Heart left ventricle (tissue), 16 donors: ENCODE data around the gene IL32. TPM values are rescaled to one million over a fixed set of nuclear protein-coding genes. Genes with fewer than 3 reads are reported as not detected.

Source experiments
- ATAC-seq, 4 donors: fragments of 200-7000 bp; cut with Tn5 transposase; one replicate each; pipeline ENCODE4 v1.9.1; 2020 to 2022; ENCODE audit warnings: moderate library complexity in 4 of 4, mild to moderate bottlenecking in 3 of 4, moderate number of reproducible peaks in 1 of 4
- DNase-seq, 5 donors: peaks; one replicate each; pipeline ENCODE4 v3.0.0-alpha.2; 2020
- H3K27ac ChIP-seq, 12 donors: fragments of 200-600 bp; sonication (generic) in 4 of 12; one replicate each; pipeline versions ENCODE4 v1.5.0 to v1.8.0; 2016 to 2022; ENCODE audit warnings: mild to moderate bottlenecking in 2 of 12
- H3K27me3 ChIP-seq, 9 donors: fragments of 200-600 bp; sonication (generic) in 2 of 9; one replicate each; pipeline versions ENCODE4 v1.5.1 to v1.8.0; 2016 to 2022; ENCODE audit warnings: mild to moderate bottlenecking in 3 of 9
- H3K36me3 ChIP-seq, 9 donors: fragments of 200-600 bp; sonication (generic) in 2 of 9; one replicate each; pipeline versions ENCODE4 v1.5.0 to v1.8.0; 2018 to 2022; ENCODE audit warnings: mild to moderate bottlenecking in 2 of 9
- H3K4me1 ChIP-seq, 12 donors: fragments of 200-600 bp; sonication (generic) in 4 of 12; one replicate each; pipeline versions ENCODE4 v1.5.0 to v1.8.0; 2016 to 2022; ENCODE audit warnings: mild to moderate bottlenecking in 3 of 12
- H3K4me3 ChIP-seq, 12 donors: fragments of 200-600 bp; sonication (generic) in 4 of 12; one replicate each; pipeline versions ENCODE4 v1.5.0 to v1.8.0; 2017 to 2022; ENCODE audit warnings: mild to moderate bottlenecking in 9 of 12, moderate library complexity in 4 of 12
- H3K9me3 ChIP-seq, 12 donors: fragments of 200-600 bp; sonication (generic) in 4 of 12; one replicate each; pipeline versions ENCODE4 v1.5.0 to v1.8.0; 2016 to 2022; ENCODE audit warnings: mild to moderate bottlenecking in 1 of 12
- POLR2A ChIP-seq, 2 donors: fragments of 450-650 bp; IDR thresholded peaks; one replicate each; pipeline ENCODE4 v1.6.1; 2017; ENCODE audit warnings: antibody characterized with exemption in 2 of 2, mild to moderate bottlenecking in 2 of 2, moderate library complexity in 2 of 2
- WGBS, 4 donors: extraction: QIAGEN DNeasy Blood & Tissue Kit in 2 of 4; methylation state at CpG; one replicate each; pipeline versions ENCODE4 v1.1.5 to v1.1.7; 2013 to 2018; 5-methylcytosine and 5-hydroxymethylcytosine counted together
- intact Hi-C, 10 donors: fragments of 100-400 bp; cut with DNase I; formaldehyde crosslinking; loops; one replicate each; pipeline versions ENCODE4 v1.11.1 to v1.14.2; 2022
- polyA plus RNA-seq, 2 donors: library from polyadenylated mRNA; stranded (reverse); fragments of 200-250 nt; gene quantifications; one replicate each; pipeline ENCODE4 v1.2.3, GENCODE V29; 2013
- total RNA-seq, 9 donors: library from RNA; depleted of rRNA in 2 of 9; stranded (reverse); fragments of >200 nt in 2 of 9; fragmentation: NEBNext Ultra II Directional in 3 of 9; extraction: Animal tissue kit (Norgen Biotek cat#: 25700) in 3 of 9; gene quantifications; one replicate each; pipeline versions ENCODE4 v1.1.0 to v1.2.4, GENCODE V29; 2016 to 2023
- TF ChIP-seq, protein P1 (sequence below), 12 donors: fragments of 200-600 bp; sonication (generic) in 4 of 12; IDR thresholded peaks; one replicate each; pipeline versions ENCODE4 v1.5.0 to v1.8.0; 2018 to 2022; ENCODE audit warnings: antibody characterized with exemption in 12 of 12, mild to moderate bottlenecking in 5 of 12
- donor health status: ischemic (EF 13 %, LVEDD 7.1; RV severe dilation, severe dysfunction).
- donor health status: healthy with polysubstance abuse.
- donor health status: DM: no; HTN: yes; CAD: no.
- donor health status: DM: no; HTN: no; CAD: no.
- donor health status: ischemic (EF 25% LVEDD 6.9; RV normal size, moderate dysfunction).
- donor health status: ischemic (EF 25% LVEDD 5.7; RV mildly dilated, moderate dysfunction).
- donor health status: healthy.
- donor health status: DM: yes; HTN: yes; CAD: no.
- donor health status: ischemic (EF 35%, LVEDD 5.7; RV mildly dilated, moderate dysfunction).
- donor health status: nonischemic (EF 11% LVEDD 7.7; RV severe dilation, severe dysfunction).
- donor health status: DM: yes; HTN: yes; CAD: no.
- donor health status: PGD.
- donor health status: ischemic (EF 29% LVEDD 5.4; RV normal size, mild dysfunction).
- donor health status: nonischemic (EF 23%, LVEDD 6.1; RV moderate dilation, normal function).

IL32 gene
- total and polyA plus RNA-seq, 11 donors: 20.6 to 241 (median 59.2) TPM

DNA sequence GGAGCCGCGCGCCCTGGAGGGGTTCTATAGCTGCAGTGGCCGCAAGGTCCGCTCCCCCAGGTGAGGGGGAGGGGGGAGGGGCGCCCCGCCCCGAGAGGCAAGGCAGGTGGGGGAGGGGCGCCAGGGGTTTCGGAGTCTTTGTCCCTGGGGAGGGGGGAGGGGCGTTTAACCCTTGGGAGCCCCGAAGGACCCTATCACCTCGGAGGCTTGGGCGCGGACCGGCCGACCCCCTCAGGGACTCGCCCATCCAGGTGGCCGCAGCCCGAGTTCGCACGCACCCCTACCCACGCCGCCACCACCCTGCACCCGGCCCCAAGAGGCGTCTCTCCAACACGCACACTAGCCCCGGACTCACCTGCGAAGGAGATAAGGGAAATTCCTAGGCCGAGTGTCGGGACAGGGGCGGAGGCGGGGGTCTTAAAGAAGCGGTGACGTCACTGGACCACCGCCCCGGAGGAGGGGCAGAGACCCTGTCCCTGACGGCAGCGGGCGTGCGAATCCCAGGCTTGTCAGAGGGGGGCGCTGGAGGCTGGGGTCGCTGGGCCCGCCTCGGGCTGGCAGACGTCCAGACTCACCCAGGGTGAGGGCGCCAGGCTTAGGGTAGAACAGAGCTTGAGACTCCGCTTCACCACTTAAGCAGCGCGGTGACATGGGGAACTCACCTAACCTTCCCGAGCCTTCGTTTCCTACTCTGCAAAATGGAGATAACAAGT, 47.5 kb upstream of the IL32 start, which contains the start of gene CLDN6:
TSS of gene CLDN6 (minus strand) at position 390 of the 713 bp plus-strand sequence. CDS start 2,162 bp downstream, outside the sequence.
- H3K4me3 ChIP-seq: no peak within 1 kb of the TSS
- 4 to 10% (median 9%) methylated on average over 25 to 52 of the region's 52 CpGs for WGBS, 4 donors
- TF ChIP-seq POLR2A (IDR thresholded peaks at IDR 0.05): no peak
- TF ChIP-seq, protein P1, sequence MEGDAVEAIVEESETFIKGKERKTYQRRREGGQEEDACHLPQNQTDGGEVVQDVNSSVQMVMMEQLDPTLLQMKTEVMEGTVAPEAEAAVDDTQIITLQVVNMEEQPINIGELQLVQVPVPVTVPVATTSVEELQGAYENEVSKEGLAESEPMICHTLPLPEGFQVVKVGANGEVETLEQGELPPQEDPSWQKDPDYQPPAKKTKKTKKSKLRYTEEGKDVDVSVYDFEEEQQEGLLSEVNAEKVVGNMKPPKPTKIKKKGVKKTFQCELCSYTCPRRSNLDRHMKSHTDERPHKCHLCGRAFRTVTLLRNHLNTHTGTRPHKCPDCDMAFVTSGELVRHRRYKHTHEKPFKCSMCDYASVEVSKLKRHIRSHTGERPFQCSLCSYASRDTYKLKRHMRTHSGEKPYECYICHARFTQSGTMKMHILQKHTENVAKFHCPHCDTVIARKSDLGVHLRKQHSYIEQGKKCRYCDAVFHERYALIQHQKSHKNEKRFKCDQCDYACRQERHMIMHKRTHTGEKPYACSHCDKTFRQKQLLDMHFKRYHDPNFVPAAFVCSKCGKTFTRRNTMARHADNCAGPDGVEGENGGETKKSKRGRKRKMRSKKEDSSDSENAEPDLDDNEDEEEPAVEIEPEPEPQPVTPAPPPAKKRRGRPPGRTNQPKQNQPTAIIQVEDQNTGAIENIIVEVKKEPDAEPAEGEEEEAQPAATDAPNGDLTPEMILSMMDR (IDR thresholded peaks at IDR 0.05): peak in 4 of 12 donors; percentile 10 to 30 (median 16)
- peaks cover 11 to 44% (median 30%) of the 10 kb centered on the region in 12 donors for H3K4me1 ChIP-seq
- peaks cover 14 to 36% (median 24%) of the 10 kb centered on the region in 9 donors for H3K27me3 ChIP-seq
- H3K27ac ChIP-seq: no peak within 1 kb of the TSS
- DNase-seq: no peak
- intact Hi-C loops: no loop called here
- no peaks in the 10 kb centered on the region for H3K9me3 ChIP-seq
- peaks cover 0 to 5% (median 0%) of the 10 kb centered on the region in 9 donors for H3K36me3 ChIP-seq
- no peak for ATAC-seq

DNA sequence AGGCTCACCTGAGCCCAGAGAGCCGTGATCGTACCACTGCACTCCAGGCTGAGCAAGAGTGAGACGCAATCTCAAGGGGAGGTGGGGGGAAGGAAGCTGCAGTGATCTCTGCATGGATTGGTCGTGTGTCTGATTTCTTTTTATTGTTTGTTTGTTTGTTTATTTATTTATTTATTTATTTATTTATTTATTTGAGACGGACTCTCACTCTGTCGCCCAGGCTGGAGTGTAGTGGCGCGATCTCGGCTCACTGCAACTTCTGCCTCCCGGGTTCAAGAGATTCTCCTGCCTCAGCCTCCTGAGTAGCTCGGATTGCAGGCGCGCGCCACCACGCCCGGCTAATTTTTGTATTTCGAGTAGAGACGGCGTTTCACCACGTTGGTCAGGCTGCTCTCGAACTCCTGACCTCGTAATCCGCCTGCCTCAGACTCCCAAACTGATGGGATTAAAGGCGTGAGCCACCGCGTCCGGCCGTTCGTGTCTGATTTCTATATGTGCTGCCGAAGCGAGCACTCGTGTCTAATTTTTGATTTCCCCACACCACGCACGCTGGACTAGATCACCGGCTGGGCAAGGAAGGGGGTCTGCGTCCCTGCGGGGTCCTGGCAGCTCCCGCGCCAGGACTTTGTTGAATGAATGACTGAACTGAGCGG, 45.7 kb upstream of the IL32 start:
- ATAC-seq: no peak
- Histone ChIP-seq H3K36me3 (peaks cover 0 to 5% (median 0%) of the 10 kb centered on the region in 9 donors), H3K27me3 (peaks cover 6 to 21% (median 14%) of the 10 kb centered on the region in 9 donors), H3K4me3 (peak overlapping the region in 11 of 12 donors; percentile 56 to 99 (median 78)), H3K9me3 (no peaks in the 10 kb centered on the region), H3K4me1 (peaks cover 13 to 58% (median 42%) of the 10 kb centered on the region in 12 donors), H3K27ac (peak overlapping the region in 7 of 12 donors; percentile 90 to 100 (median 96))
- WGBS, 4 donors: 32 to 35% (median 34%) methylated on average over 39 to 40 of the region's 40 CpGs
- DNase-seq: no peak
- TF ChIP-seq, protein P1 (IDR thresholded peaks at IDR 0.05): no peak
- no peak for TF ChIP-seq POLR2A (IDR thresholded peaks at IDR 0.05)
- intact Hi-C loops: loop anchor here in 1 of 10 donors (1.0 kb wide), 1 partner anchor 15 kb away; no protein-coding TSS in a partner anchor

DNA sequence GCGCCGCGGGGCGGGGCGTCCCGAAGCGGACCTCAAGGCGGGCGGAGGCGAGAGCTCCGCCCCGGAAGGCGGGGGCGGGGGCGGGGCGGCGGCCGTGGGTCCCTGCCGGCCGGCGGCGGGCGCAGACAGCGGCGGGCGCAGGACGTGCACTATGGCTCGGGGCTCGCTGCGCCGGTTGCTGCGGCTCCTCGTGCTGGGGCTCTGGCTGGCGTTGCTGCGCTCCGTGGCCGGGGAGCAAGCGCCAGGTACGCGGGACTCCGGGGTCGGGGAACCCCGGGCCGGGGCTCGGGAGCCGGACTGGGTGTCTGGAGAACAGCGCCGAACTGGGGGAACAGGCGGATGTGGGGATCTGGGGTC, 45.2 kb upstream of the IL32 start, which contains the start of gene TNFRSF12A:
TSS of gene TNFRSF12A (plus strand) at position 122 of the 357 bp plus-strand sequence. CDS start at position 152, 30 bp downstream.
- peak; percentile 82 to 90 (median 84) for DNase-seq
- peaks cover 0 to 5% (median 0%) of the 10 kb centered on the region in 9 donors for H3K36me3 ChIP-seq
- no peaks in the 10 kb centered on the region for H3K9me3 ChIP-seq
- peak; percentile 45 to 89 for TF ChIP-seq POLR2A (IDR thresholded peaks at IDR 0.05)
- TF ChIP-seq, protein P1 (IDR thresholded peaks at IDR 0.05): peak in 3 of 12 donors; percentile 11 to 24 (median 22)
- 0 to 4% (median 1%) methylated on average over 16 to 49 of the region's 49 CpGs for WGBS, 4 donors
- H3K27me3 ChIP-seq: peaks cover 6 to 21% (median 14%) of the 10 kb centered on the region in 9 donors
- peaks cover 13 to 61% (median 44%) of the 10 kb centered on the region in 12 donors for H3K4me1 ChIP-seq
- peak in 3 of 4 donors; percentile 3 to 45 (median 42) for ATAC-seq
- peak within 1 kb of the TSS; percentile 35 to 99 (median 76) for H3K4me3 ChIP-seq
- intact Hi-C loops: loop anchor here in 1 of 10 donors (1.0 kb wide), 1 partner anchor 16 kb away; no protein-coding TSS in a partner anchor
- H3K27ac ChIP-seq: peak within 1 kb of the TSS; percentile 31 to 100 (median 96)
